RWPE2 (cell line): ENCODE results near the gene COQ9.
"Not testable (repeated sequence)": the region's sequence is repeated elsewhere in the genome, so short reads cannot be mapped to it uniquely, and the experiment has no call there.

Experiments used
- ATAC-seq: fragments of 200-7000 bp; cut with Tn5 transposase; 3 replicates; pipeline ENCODE4 v1.9.1; 2021; ENCODE audit warnings: low read depth
- DNase-seq: peaks from one replicate; pipeline ENCODE4 v3.0.0-alpha.2; 2020; ENCODE audit warnings: low spot score
- H3K27ac ChIP-seq: fragments of 450-650 bp; 2 replicates; pipeline ENCODE4 v1.5.1; 2017; ENCODE audit warnings: mild to moderate bottlenecking; ENCODE audit not compliant: poor library complexity, severe bottlenecking
- H3K27me3 ChIP-seq: fragments of 250-450 bp; sonication (Bioruptor Pico); 2 replicates; pipeline ENCODE4 v1.5.1; 2021; ENCODE audit warnings: mild to moderate bottlenecking, moderate library complexity; ENCODE audit not compliant: insufficient read depth, poor library complexity, severe bottlenecking
- H3K36me3 ChIP-seq: fragments of 250-450 bp; sonication (Bioruptor Pico); 2 replicates; pipeline ENCODE4 v1.5.1; 2020; ENCODE audit warnings: low read depth, mild to moderate bottlenecking, moderate library complexity
- H3K4me1 ChIP-seq: fragments of 250-450 bp; sonication (Bioruptor Pico); 2 replicates; pipeline ENCODE4 v1.5.1; 2021; ENCODE audit warnings: mild to moderate bottlenecking, moderate library complexity; ENCODE audit not compliant: insufficient read depth, poor library complexity, severe bottlenecking
- H3K4me3 ChIP-seq: fragments of 250-450 bp; sonication (Bioruptor Pico); 2 replicates; pipeline ENCODE4 v1.5.1; 2021; ENCODE audit warnings: mild to moderate bottlenecking, moderate library complexity; ENCODE audit not compliant: severe bottlenecking
- H3K9me3 ChIP-seq: fragments of 250-450 bp; sonication (Bioruptor Pico); 2 replicates; pipeline ENCODE4 v1.5.1; 2021; ENCODE audit warnings: mild to moderate bottlenecking, moderate library complexity; ENCODE audit not compliant: severe bottlenecking
- TF ChIP-seq, protein P1 (sequence below): fragments of 450-650 bp; IDR thresholded peaks from one replicate; pipeline ENCODE4 v1.5.1; 2017; ENCODE audit warnings: mild to moderate bottlenecking, moderate library complexity; ENCODE audit not compliant: poor library complexity, severe bottlenecking

COQ9 gene

DNA sequence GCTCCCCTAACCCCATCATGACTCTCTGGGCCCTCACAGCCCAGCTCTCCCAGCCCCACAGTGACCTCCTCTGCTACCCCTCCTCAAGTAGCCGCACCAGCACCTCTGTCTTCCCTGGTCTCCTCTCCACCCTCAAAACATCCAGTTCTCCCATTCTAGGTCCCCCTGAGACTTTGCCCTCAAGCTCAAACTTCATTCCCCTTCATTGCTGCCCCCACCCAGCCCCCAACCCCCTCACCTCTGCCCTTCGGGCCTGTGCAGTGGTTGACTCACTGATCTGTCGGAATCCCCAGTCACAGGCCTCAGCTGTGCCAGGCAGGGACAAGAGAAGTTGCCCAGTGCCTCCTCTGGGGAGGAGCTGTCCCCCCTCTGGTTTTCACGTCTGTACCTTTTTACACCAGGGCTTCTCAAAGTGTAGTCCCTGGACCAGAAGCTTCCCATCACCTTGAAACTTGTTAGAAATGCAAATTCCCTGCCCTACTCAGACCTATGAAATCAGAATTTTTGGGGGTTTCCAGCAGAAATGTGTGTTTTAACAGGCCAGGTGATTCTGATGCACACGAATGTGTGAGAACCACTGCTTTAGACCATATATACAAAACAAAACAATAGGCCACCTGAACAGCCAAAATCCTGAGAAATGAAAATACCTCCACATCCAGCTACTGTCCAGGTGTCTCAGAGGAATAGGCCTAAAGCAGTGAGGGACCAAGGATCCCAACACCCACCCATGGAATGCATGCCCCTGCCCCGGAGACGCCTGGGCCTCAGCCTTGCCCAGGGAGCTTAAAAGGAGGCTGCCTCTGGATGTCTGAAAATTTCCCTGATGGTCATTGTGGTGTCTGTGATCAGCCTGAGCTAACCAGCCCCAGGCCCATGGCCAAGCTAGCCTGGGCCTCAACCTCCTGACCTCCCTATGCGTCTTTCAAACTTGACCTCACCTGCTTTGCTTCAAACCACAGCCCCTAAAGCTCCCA is 39.9 kb downstream of the COQ9 start:
- Histone ChIP-seq H3K36me3 (no peaks in the 10 kb centered on the region), H3K27ac (no peak overlapping the region), H3K4me1 (peaks cover 4% of the 10 kb centered on the region), H3K27me3 (no peaks in the 10 kb centered on the region), H3K9me3 (no peaks in the 10 kb centered on the region), H3K4me3 (peak overlapping the region; percentile 69)
- ATAC-seq (no peak), DNase-seq (no peak)
- TF ChIP-seq, protein P1, sequence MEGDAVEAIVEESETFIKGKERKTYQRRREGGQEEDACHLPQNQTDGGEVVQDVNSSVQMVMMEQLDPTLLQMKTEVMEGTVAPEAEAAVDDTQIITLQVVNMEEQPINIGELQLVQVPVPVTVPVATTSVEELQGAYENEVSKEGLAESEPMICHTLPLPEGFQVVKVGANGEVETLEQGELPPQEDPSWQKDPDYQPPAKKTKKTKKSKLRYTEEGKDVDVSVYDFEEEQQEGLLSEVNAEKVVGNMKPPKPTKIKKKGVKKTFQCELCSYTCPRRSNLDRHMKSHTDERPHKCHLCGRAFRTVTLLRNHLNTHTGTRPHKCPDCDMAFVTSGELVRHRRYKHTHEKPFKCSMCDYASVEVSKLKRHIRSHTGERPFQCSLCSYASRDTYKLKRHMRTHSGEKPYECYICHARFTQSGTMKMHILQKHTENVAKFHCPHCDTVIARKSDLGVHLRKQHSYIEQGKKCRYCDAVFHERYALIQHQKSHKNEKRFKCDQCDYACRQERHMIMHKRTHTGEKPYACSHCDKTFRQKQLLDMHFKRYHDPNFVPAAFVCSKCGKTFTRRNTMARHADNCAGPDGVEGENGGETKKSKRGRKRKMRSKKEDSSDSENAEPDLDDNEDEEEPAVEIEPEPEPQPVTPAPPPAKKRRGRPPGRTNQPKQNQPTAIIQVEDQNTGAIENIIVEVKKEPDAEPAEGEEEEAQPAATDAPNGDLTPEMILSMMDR = no peak

DNA sequence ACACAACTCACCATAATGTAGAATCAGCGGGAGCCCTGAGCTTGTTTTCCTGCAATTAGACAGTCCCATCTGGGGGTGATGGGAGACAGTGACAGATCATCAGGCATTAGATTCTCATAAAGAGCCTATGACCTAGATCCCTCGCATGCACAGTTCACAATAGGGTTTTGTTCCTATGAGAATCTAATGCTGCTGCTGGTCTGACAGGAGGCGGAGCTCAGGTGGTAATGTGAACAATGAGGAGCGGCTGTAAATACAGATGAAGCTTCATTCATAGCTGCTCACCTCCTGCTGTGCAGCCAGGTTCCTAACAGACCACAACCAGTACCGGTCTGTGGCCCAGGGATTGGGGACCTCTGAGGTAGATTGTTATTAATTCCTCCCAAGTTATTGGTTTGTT is 42.0 kb downstream of the COQ9 start:
- Histone ChIP-seq H3K4me1 (peaks cover 4% of the 10 kb centered on the region), H3K36me3 (no peaks in the 10 kb centered on the region), H3K4me3 (no peak overlapping the region), H3K27me3 (no peaks in the 10 kb centered on the region), H3K9me3 (no peaks in the 10 kb centered on the region), H3K27ac (no peak overlapping the region)
- TF ChIP-seq, protein P1 = no peak
- DNase-seq (no peak), ATAC-seq (no peak)

DNA sequence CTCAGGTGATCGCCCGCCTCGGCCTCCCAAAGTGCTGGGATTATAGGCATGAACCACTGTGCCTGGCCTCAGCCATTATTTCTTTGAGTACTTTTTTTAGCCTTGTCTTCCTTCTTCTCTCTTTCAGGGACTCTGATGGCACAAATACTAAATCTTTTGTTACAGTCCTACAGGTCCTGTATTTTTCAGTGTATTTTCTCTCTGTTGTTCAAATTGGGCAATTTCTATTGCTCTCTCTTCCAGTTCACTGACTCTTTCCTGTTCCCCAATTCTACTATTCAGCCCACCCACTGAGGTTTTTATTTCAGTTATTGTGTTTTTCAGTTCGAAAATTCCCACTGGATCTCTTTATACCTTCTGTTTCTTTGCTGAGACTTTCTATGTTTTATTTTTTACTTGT is 46.5 kb downstream of the COQ9 start:
- TF ChIP-seq, protein P1 = no peak
- H3K27ac ChIP-seq = no peak overlapping the region
- no peaks in the 10 kb centered on the region for H3K9me3 ChIP-seq
- no peak for DNase-seq
- no peak for ATAC-seq
- no peaks in the 10 kb centered on the region for H3K4me1 ChIP-seq
- no peak overlapping the region for H3K4me3 ChIP-seq
- H3K27me3 ChIP-seq = no peaks in the 10 kb centered on the region
- no peaks in the 10 kb centered on the region for H3K36me3 ChIP-seq

DNA sequence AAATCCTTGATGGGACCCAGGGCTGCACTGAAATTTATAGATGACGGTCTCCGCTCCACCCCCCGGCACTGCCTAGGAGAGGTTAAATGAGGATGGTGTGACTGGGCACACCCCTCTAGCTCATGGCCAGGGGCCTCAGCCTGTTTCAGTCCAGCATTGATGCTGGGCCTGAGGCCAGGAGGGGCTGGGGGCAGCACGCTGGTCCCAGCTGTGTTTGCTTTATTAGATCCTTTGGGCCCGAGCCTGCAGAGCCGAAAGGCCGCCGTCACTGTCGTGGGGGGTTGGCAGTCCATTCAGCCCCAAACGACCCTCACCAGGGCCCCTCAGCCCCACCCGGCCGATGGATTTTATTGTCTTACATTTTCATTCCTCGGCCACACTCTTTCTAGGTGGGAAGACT is 49.8 kb downstream of the COQ9 start:
- DNase-seq (no peak), ATAC-seq (no peak)
- TF ChIP-seq, protein P1 = no peak
- no peaks in the 10 kb centered on the region for H3K27me3 ChIP-seq
- H3K4me1 ChIP-seq = no peaks in the 10 kb centered on the region
- no peak overlapping the region for H3K4me3 ChIP-seq
- H3K36me3 ChIP-seq = no peaks in the 10 kb centered on the region
- no peak overlapping the region for H3K27ac ChIP-seq
- H3K9me3 ChIP-seq = no peaks in the 10 kb centered on the region

DNA sequence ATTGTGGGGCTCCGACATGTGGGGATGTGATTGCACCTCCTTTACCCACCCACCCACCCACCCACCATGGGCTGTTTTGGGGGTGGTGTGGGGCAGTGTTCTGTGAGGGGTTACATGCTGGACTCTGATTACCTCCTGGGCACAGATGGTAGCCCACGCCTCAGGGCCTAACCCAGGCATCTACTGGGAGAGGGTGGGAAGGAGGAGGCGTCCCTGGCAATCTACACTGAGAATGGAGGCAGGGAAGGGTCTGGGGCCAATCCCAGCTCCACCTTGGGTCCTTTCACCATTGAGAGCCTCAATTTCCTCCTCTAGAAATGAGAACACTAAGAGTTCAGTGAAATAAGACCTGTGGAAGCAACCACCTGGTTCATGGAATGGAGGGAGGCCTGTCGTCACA is 50.8 kb downstream of the COQ9 start:
- H3K36me3 ChIP-seq = no peaks in the 10 kb centered on the region
- no peak overlapping the region for H3K4me3 ChIP-seq
- TF ChIP-seq, protein P1 = no peak
- no peaks in the 10 kb centered on the region for H3K27me3 ChIP-seq
- ATAC-seq (no peak), DNase-seq (no peak)
- no peaks in the 10 kb centered on the region for H3K9me3 ChIP-seq
- H3K27ac ChIP-seq = no peak overlapping the region
- no peaks in the 10 kb centered on the region for H3K4me1 ChIP-seq

DNA sequence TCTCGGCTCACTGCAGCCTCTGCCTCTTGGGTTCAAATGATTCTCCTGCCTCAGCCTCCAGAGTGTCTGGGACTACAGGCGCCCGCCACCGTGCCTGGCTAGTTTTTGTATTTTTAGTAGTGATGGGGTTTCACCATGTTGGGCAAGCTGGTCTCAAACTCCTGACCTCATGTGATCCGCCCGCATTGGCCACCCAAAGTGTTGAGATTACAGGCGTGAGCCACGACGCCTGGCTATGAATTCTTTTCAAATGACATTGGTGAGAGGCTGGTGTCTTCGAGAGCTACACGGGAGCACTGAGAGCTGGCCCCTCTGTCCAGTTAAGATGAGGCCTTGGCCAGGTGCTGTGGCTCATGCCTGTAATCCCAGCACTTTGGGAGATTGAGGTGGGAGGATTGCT is 52.7 kb downstream of the COQ9 start:
- H3K27ac ChIP-seq, H3K36me3 ChIP-seq, H3K4me1 ChIP-seq, H3K9me3 ChIP-seq, DNase-seq, H3K27me3 ChIP-seq, ATAC-seq, H3K4me3 ChIP-seq: not testable (repeated sequence)
